Fibroblast of pulmonary artery (primary cell): ENCODE results near the gene ASB18.

Experiments
- DNase-seq: peaks from one replicate; pipeline ENCODE4 v3.0.0-alpha.2; 2010; ENCODE audit warnings: low read depth
- H3K4me3 ChIP-seq: replicated peaks from 2 replicates; pipeline ENCODE4 v1.5.1; 2011; ENCODE audit warnings: low read depth, mild to moderate bottlenecking, control low read depth, low read length, moderate library complexity
- TF ChIP-seq, protein P1 (sequence below): IDR thresholded peaks from 2 replicates; pipeline ENCODE4 v1.5.1; 2011; ENCODE audit warnings: mild to moderate bottlenecking, control low read depth, low read length, inconsistent platforms; ENCODE audit errors: missing control alignments

Gene ASB18

DNA sequence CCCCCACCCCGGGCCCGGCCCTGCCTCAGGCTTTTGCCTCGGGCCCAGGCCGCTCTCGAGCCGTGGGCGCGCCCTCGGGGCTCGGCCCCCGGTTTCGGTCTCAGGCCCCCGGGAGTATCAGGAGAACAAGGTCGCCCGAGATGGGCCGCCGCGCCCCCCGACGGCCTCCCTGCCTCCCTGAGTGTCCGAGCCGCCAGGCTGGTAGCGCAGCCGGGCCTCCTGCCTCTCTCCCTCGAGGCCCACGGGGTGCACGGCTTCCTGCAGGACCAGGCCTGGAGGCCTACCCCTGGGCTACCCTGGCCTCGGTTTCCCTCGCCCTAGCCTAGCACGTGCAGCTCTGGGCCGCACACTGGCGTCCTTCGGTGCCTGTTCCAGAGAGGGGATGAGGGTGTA is 104.4 kb downstream of the ASB18 start:
- no peak for DNase-seq
- no peak overlapping the region for H3K4me3 ChIP-seq
- TF ChIP-seq, protein P1, sequence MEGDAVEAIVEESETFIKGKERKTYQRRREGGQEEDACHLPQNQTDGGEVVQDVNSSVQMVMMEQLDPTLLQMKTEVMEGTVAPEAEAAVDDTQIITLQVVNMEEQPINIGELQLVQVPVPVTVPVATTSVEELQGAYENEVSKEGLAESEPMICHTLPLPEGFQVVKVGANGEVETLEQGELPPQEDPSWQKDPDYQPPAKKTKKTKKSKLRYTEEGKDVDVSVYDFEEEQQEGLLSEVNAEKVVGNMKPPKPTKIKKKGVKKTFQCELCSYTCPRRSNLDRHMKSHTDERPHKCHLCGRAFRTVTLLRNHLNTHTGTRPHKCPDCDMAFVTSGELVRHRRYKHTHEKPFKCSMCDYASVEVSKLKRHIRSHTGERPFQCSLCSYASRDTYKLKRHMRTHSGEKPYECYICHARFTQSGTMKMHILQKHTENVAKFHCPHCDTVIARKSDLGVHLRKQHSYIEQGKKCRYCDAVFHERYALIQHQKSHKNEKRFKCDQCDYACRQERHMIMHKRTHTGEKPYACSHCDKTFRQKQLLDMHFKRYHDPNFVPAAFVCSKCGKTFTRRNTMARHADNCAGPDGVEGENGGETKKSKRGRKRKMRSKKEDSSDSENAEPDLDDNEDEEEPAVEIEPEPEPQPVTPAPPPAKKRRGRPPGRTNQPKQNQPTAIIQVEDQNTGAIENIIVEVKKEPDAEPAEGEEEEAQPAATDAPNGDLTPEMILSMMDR, result no peak

- H3K4me3 ChIP-seq, result no peak overlapping the region
- TF ChIP-seq, protein P1, result no peak
- DNase-seq, result no peak
Measured at GRCh38 chr2:236158969-236159777, 105.0 kb downstream of the ASB18 start.

GRCh38 chr2:236157815-236158498 is 106.2 kb downstream of the ASB18 start:
- TF ChIP-seq, protein P1, result no peak
- no peak overlapping the region for H3K4me3 ChIP-seq
- DNase-seq, result no peak

DNA sequence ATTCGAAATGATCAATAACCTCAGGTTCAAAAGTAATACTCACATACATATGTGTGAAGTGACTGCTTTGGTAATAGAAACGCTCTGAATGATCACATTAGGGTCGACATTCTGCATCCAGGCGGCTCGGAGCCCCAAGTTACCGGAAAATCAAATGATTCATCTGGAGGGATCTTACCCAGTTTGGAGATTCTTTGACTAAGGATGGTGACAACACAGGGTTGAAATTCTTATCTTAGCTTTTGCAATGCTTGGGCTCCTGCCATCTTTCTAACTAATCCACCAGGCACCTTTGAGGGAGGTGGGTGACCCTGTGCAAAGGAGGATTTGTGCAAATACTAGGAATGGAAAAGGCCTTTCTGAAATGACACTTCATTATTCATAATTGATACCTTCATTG is 106.8 kb downstream of the ASB18 start:
- no peak for DNase-seq
- TF ChIP-seq, protein P1, result no peak
- no peak overlapping the region for H3K4me3 ChIP-seq

DNA sequence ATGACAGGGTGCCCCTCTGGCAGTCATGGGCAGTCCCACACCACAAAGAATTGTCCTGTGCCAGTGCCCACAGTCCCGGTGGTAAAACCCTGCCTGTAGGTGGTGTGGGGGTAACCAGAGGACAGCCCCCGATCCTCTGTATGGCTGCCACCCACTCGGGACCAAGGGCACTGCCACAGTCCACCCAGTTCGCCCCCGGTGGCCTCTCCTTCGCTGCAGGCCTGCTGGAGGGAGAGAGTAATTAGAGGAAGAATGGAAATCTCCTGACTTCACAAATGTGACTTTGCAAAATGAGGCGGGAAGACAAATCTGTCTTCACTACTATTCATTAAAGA is 107.4 kb downstream of the ASB18 start:
- no peak for DNase-seq
- TF ChIP-seq, protein P1, result no peak
- no peak overlapping the region for H3K4me3 ChIP-seq

DNA sequence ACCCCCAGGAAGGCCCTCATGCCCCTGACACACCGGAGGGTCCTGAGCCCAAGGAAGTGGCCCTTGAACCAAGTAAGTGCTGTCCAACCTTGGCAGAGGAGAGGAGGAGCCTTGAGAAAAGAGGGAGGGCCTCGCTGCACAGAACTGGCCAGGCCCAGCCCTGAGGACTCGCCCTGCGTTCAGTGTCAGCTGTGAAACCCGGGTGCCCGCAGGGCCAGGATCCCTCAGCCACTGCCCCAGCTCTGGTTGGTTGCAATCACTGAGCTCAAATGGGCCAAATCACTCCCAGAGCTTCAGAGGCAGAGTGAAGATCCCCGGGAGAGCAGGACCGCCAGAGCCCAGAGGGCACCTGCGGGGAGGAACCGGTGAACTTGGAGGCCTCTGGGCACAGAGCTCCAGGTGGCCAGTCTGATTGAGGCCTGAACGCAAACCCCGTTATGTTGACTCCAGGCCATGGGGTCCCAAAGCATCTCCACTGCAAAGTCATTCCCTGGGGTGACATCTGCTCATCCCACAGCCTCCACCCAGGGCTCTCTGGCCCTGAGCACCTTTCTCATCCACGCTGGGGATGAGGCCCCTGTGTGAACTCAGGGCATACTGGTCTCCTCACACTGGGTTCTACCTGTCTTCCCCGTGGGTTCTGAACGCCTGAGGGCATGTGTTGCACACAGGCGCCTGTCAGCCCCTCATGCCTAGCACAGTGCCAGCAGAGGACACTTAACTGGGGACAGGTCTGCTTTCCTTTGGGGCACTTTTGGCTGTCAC is 107.9 kb downstream of the ASB18 start:
- H3K4me3 ChIP-seq, result no peak overlapping the region
- no peak for DNase-seq
- TF ChIP-seq, protein P1, result no peak
